HCT116 (cell line): ENCODE results near the gene IMMP2L. TPM values are rescaled to one million over a fixed set of nuclear protein-coding genes. Genes with fewer than 3 reads are reported as not detected.
"Not testable (repeated sequence)": the region's sequence is repeated elsewhere in the genome, so short reads cannot be mapped to it uniquely, and the experiment has no call there.

ENCODE experiments used
- ATAC-seq: fragments of 200-7000 bp; cut with Tn5 transposase; 2 replicates; pipeline ENCODE4 v1.9.1; 2020; ENCODE audit warnings: mild to moderate bottlenecking, moderate library complexity
- BruUV-seq: library from RNA; stranded (reverse); fragments of 400-500 nt; replicated peaks from 2 replicates; lab custom pipeline; 2021; lab: Mats Ljungman, UMichigan
- CTCF ChIA-PET: fragments of 300-600 bp; sonication (Branson Sonifier 250); formaldehyde crosslinking; loops from one replicate; lab custom pipeline; 2021; ENCODE audit warnings: antibody characterized with exemption; lab: Charles Lee
- POLR2A ChIA-PET: fragments of 300-600, 350-600 bp; sonication (Branson Sonifier 250); formaldehyde crosslinking; loops from one replicate; lab custom pipeline; 2021; ENCODE audit warnings: antibody characterized with exemption; lab: Charles Lee
- RAD21 ChIA-PET, 2 experiments: fragments of 300-600 bp; sonication (Branson Sonifier 250); formaldehyde crosslinking; loops; one replicate each; lab custom pipeline; 2023; ENCODE audit warnings: low total read pairs in 2 of 2; ENCODE audit not compliant: uncharacterized antibody in 2 of 2, unreplicated experiment in 2 of 2, low non-redundant PET in 1 of 2; lab: Charles Lee
- DNase-seq: peaks from one replicate; pipeline ENCODE4 v3.0.0-alpha.2; 2010; ENCODE audit warnings: low read depth, low spot score
- H2AFZ ChIP-seq: fragments of 200-600 bp; shearing (Covaris generic), sonication (generic); 2 replicates; pipeline ENCODE4 v1.6.1; 2017; ENCODE audit warnings: low read depth, mixed run types, mixed read lengths, antibody characterized with exemption, low read length; ENCODE audit not compliant: poor library complexity, severe bottlenecking
- H3K27ac ChIP-seq: 2 replicates; pipeline ENCODE4 v1.5.1; 2012; ENCODE audit warnings: low read depth, low read length
- H3K27me3 ChIP-seq: fragments of 200-600 bp; sonication (generic); 2 replicates; pipeline ENCODE4 v1.6.1; 2016; ENCODE audit warnings: mixed run types, low read length, mixed read lengths; ENCODE audit not compliant: insufficient read depth
- H3K36me3 ChIP-seq, 2 experiments: fragments of 200-500 bp in 1 of 2; fragments of 200-600 bp in 1 of 2; sonication (Bioruptor generic) in 1 of 2; sonication (generic) in 1 of 2; 2 replicates each; pipeline versions ENCODE4 v1.5.1 to v1.6.1; 2014 to 2016; ENCODE audit warnings: low read length in 2 of 2, inconsistent platforms in 1 of 2, mixed read lengths in 1 of 2, mixed run types in 1 of 2; ENCODE audit not compliant: insufficient read depth in 2 of 2, control insufficient read depth in 1 of 2
- H3K4me1 ChIP-seq, 2 experiments: fragments of 200-600 bp in 1 of 2; sonication (generic) in 1 of 2; 2 replicates each; pipeline versions ENCODE4 v1.5.1 to v1.6.1; 2012 to 2017; ENCODE audit warnings: low read length in 2 of 2, inconsistent platforms in 1 of 2, mild to moderate bottlenecking in 1 of 2, mixed read lengths in 1 of 2, mixed run types in 1 of 2, moderate library complexity in 1 of 2; ENCODE audit not compliant: insufficient read depth in 2 of 2, control insufficient read depth in 1 of 2
- H3K4me2 ChIP-seq: fragments of 200-600 bp; sonication (generic); 2 replicates; pipeline ENCODE4 v1.6.1; 2017; ENCODE audit warnings: mixed run types, low read length, mixed read lengths
- H3K4me3 ChIP-seq, 2 experiments: fragments of 200-600 bp in 1 of 2; sonication (generic) in 1 of 2; replicated peaks in 1 of 2; 2 replicates each; pipeline ENCODE4 v1.5.1; 2011 to 2016; ENCODE audit warnings: low read length in 2 of 2, control low read depth in 1 of 2, low read depth in 1 of 2, mild to moderate bottlenecking in 1 of 2, mixed read lengths in 1 of 2, mixed run types in 1 of 2
- H3K79me2 ChIP-seq: fragments of 200-600 bp; sonication (generic); 2 replicates; pipeline ENCODE4 v1.6.1; 2017; ENCODE audit warnings: mild to moderate bottlenecking, mixed run types, low read length, moderate library complexity, mixed read lengths; ENCODE audit not compliant: insufficient read depth
- H3K9ac ChIP-seq: fragments of 200-600 bp; sonication (generic); 2 replicates; pipeline ENCODE4 v1.6.1; 2016; ENCODE audit warnings: low read length, mixed read lengths
- H3K9me2 ChIP-seq: fragments of 200-600 bp; sonication (generic), shearing (Covaris generic); 2 replicates; pipeline ENCODE4 v1.6.1; 2017; ENCODE audit warnings: mixed run types, mild to moderate bottlenecking, moderate library complexity; ENCODE audit not compliant: insufficient read depth
- H3K9me3 ChIP-seq, 2 experiments: fragments of 200-500 bp in 1 of 2; fragments of 200-600 bp in 1 of 2; sonication (Bioruptor generic) in 1 of 2; sonication (generic) in 1 of 2; 2 replicates each; pipeline ENCODE4 v1.6.1; 2014 to 2017; ENCODE audit warnings: low read length in 2 of 2, mixed read lengths in 2 of 2, inconsistent platforms in 1 of 2, low read depth in 1 of 2, mild to moderate bottlenecking in 1 of 2, mixed run types in 1 of 2, moderate library complexity in 1 of 2; ENCODE audit not compliant: control insufficient read depth in 1 of 2, insufficient read depth in 1 of 2
- H4K20me1 ChIP-seq: fragments of 200-600 bp; sonication (generic), shearing (Covaris generic); 2 replicates; pipeline ENCODE4 v1.6.1; 2017; ENCODE audit warnings: mixed run types, mild to moderate bottlenecking, moderate library complexity; ENCODE audit not compliant: insufficient read depth
- EGR1 ChIP-seq: IDR thresholded peaks from 2 replicates; pipeline ENCODE4 v1.6.1; 2012; ENCODE audit warnings: low read depth
- FOSL1 ChIP-seq: IDR thresholded peaks from 2 replicates; pipeline ENCODE4 v1.6.1; 2012; ENCODE audit warnings: low read depth
- POLR2AphosphoS5 ChIP-seq: IDR thresholded peaks from 2 replicates; pipeline ENCODE4 v1.6.1; 2011; ENCODE audit warnings: mild to moderate bottlenecking, low read depth, low read length, moderate library complexity
- RAD21 ChIP-seq: IDR thresholded peaks from 2 replicates; pipeline ENCODE4 v1.6.1; 2012; ENCODE audit warnings: low read depth, mild to moderate bottlenecking
- SIN3A ChIP-seq: IDR thresholded peaks from 2 replicates; pipeline ENCODE4 v1.6.1; 2012; ENCODE audit warnings: low read depth
- SP1 ChIP-seq: IDR thresholded peaks from 2 replicates; pipeline ENCODE4 v1.6.1; 2012; ENCODE audit warnings: low read depth
- YY1 ChIP-seq: IDR thresholded peaks from 2 replicates; pipeline ENCODE4 v1.6.1; 2011; ENCODE audit warnings: low read length, low read depth, moderate library complexity, mild to moderate bottlenecking; ENCODE audit not compliant: insufficient replicate concordance; ENCODE audit errors: extremely low read depth
- intact Hi-C: fragments of 100-400 bp; cut with micrococcal nuclease; formaldehyde crosslinking; loops from 2 replicates; pipeline ENCODE4 v1.10.0; 2022
- total RNA-seq: library from RNA; stranded (reverse); gene quantifications from one replicate; pipeline ENCODE4 v1.2.1, GENCODE V29; 2021; ENCODE audit not compliant: unreplicated experiment
- TF ChIP-seq, protein P1 (sequence below), 3 experiments: fragments of 200-600 bp in 1 of 3; sonication (generic) in 1 of 3; IDR thresholded peaks in 2 of 3; conservative IDR thresholded peaks in 1 of 3; 2 replicates each; pipeline ENCODE4 v1.5.1; 2012 to 2017; ENCODE audit warnings: low read depth in 2 of 3, low read length in 2 of 3, antibody characterized with exemption in 1 of 3, borderline replicate concordance in 1 of 3, control low read depth in 1 of 3, mild to moderate bottlenecking in 1 of 3, mixed read lengths in 1 of 3, mixed run types in 1 of 3, moderate library complexity in 1 of 3; ENCODE audit not compliant: insufficient read depth in 1 of 3
- TF ChIP-seq, protein P2 (sequence below): IDR thresholded peaks from 2 replicates; pipeline ENCODE4 v1.6.1; 2011; ENCODE audit warnings: mild to moderate bottlenecking, low read length, moderate library complexity; ENCODE audit not compliant: insufficient replicate concordance; ENCODE audit errors: extremely low read depth
- TF ChIP-seq, protein P3 (sequence below): IDR thresholded peaks from 2 replicates; pipeline ENCODE4 v1.6.1; 2012; ENCODE audit warnings: low read depth

The IMMP2L gene
- total RNA-seq, 1 experiment from 2014 or later, result 21.1 TPM

DNA sequence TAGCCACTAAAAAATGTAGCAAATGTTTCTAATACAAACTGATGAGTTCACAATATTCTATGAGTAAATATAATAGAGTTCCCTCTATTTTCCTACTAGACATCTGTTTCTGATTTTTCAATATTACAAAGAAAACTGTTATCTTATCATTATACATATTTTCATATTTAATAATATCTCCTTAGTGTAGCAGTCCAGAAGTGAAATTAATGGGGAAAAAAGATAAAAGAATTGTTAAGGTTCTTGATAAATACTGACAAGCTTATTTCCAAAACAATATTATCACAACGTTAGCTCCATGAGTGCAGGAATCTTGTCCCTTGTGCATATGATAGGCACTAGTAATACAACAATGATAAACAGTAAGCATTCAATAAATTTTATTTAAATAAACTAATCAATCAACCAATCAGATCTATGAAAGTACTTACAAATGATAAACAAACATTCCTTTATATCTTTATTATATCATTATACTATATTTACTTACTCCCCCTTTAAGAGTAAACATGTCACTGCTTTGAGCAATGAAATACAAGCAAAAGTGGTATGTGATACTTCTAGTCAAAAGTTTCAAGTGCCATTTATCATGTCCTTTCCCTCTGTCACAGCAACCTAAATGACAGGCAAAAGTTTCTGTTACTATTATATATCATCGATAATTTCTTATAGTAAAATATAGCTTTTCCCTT is 103.1 kb downstream of the IMMP2L start:
- Histone ChIP-seq H3K27me3 (no peaks in the 10 kb centered on the region), H3K79me2 (no peaks in the 10 kb centered on the region), H2AFZ (no peak overlapping the region), H3K4me3 (no peak overlapping the region), H3K9me3 (no peaks in the 10 kb centered on the region), H3K27ac (no peak overlapping the region), H3K4me1 (no peaks in the 10 kb centered on the region), H3K4me2 (no peak overlapping the region), H3K9ac (no peak overlapping the region), H3K9me2 (no peaks in the 10 kb centered on the region), H4K20me1 (no peaks in the 10 kb centered on the region), H3K36me3 (no peaks in the 10 kb centered on the region)
- ChIA-PET POLR2A (no interaction called here), CTCF (no interaction called here), RAD21 (no interaction called here)
- intact Hi-C loops, result no loop called here
- TF ChIP-seq YY1 (no peak), SP1 (no peak), EGR1 (no peak), RAD21 (no peak), POLR2AphosphoS5 (no peak), SIN3A (no peak), FOSL1 (no peak)
- TF ChIP-seq, protein P1, sequence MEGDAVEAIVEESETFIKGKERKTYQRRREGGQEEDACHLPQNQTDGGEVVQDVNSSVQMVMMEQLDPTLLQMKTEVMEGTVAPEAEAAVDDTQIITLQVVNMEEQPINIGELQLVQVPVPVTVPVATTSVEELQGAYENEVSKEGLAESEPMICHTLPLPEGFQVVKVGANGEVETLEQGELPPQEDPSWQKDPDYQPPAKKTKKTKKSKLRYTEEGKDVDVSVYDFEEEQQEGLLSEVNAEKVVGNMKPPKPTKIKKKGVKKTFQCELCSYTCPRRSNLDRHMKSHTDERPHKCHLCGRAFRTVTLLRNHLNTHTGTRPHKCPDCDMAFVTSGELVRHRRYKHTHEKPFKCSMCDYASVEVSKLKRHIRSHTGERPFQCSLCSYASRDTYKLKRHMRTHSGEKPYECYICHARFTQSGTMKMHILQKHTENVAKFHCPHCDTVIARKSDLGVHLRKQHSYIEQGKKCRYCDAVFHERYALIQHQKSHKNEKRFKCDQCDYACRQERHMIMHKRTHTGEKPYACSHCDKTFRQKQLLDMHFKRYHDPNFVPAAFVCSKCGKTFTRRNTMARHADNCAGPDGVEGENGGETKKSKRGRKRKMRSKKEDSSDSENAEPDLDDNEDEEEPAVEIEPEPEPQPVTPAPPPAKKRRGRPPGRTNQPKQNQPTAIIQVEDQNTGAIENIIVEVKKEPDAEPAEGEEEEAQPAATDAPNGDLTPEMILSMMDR (IDR thresholded peaks at IDR 0.05 in 2 of 3, conservative IDR thresholded peaks at IDR 0.05 in 1 of 3; ENCODE audit: borderline replicate concordance in 1 of 3, insufficient read depth in 1 of 3, low read depth in 2 of 3, low read length in 2 of 3), result no peak
- TF ChIP-seq, protein P2, sequence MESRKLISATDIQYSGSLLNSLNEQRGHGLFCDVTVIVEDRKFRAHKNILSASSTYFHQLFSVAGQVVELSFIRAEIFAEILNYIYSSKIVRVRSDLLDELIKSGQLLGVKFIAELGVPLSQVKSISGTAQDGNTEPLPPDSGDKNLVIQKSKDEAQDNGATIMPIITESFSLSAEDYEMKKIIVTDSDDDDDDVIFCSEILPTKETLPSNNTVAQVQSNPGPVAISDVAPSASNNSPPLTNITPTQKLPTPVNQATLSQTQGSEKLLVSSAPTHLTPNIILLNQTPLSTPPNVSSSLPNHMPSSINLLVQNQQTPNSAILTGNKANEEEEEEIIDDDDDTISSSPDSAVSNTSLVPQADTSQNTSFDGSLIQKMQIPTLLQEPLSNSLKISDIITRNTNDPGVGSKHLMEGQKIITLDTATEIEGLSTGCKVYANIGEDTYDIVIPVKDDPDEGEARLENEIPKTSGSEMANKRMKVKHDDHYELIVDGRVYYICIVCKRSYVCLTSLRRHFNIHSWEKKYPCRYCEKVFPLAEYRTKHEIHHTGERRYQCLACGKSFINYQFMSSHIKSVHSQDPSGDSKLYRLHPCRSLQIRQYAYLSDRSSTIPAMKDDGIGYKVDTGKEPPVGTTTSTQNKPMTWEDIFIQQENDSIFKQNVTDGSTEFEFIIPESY, result no peak
- TF ChIP-seq, protein P3, sequence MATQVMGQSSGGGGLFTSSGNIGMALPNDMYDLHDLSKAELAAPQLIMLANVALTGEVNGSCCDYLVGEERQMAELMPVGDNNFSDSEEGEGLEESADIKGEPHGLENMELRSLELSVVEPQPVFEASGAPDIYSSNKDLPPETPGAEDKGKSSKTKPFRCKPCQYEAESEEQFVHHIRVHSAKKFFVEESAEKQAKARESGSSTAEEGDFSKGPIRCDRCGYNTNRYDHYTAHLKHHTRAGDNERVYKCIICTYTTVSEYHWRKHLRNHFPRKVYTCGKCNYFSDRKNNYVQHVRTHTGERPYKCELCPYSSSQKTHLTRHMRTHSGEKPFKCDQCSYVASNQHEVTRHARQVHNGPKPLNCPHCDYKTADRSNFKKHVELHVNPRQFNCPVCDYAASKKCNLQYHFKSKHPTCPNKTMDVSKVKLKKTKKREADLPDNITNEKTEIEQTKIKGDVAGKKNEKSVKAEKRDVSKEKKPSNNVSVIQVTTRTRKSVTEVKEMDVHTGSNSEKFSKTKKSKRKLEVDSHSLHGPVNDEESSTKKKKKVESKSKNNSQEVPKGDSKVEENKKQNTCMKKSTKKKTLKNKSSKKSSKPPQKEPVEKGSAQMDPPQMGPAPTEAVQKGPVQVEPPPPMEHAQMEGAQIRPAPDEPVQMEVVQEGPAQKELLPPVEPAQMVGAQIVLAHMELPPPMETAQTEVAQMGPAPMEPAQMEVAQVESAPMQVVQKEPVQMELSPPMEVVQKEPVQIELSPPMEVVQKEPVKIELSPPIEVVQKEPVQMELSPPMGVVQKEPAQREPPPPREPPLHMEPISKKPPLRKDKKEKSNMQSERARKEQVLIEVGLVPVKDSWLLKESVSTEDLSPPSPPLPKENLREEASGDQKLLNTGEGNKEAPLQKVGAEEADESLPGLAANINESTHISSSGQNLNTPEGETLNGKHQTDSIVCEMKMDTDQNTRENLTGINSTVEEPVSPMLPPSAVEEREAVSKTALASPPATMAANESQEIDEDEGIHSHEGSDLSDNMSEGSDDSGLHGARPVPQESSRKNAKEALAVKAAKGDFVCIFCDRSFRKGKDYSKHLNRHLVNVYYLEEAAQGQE, result no peak
- ATAC-seq, result no peak
- no TSS peak for BruUV-seq
- DNase-seq, result no peak

DNA sequence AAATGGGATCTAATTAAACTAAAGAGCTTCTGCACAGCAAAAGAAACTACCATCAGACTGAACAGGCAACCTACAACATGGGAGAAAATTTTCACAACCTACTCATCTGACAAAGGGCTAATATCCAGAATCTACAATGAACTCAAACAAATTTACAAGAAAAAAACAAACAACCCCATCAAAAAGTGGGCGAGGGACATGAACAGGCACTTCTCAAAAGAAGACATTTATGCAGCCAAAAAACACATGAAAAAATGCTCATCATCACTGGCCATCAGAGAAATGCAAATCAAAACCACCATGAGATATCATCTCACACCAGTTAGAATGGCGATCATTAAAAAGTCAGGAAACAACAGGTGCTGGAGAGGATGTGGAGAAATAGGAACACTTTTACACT is 111.6 kb downstream of the IMMP2L start:
- H4K20me1 ChIP-seq, ATAC-seq, intact Hi-C loops, RAD21 ChIA-PET, H3K4me2 ChIP-seq, H3K4me3 ChIP-seq, H3K79me2 ChIP-seq, BruUV-seq, H2AFZ ChIP-seq, H3K9me2 ChIP-seq, H3K9me3 ChIP-seq, H3K4me1 ChIP-seq, H3K36me3 ChIP-seq, H3K27ac ChIP-seq, H3K9ac ChIP-seq, H3K27me3 ChIP-seq, POLR2A ChIA-PET, DNase-seq, CTCF ChIA-PET: not testable (repeated sequence)
